ENCODE measurements around the gene TCEAL7. TPM values are rescaled to one million over a fixed set of nuclear protein-coding genes. Genes with fewer than 3 reads are reported as not detected.

TCEAL7 gene
- total and polyA plus RNA-seq, 2 of the 4 experiments (the other 2 are of a cell fraction), result 6.5 to 15.4 TPM

DNA sequence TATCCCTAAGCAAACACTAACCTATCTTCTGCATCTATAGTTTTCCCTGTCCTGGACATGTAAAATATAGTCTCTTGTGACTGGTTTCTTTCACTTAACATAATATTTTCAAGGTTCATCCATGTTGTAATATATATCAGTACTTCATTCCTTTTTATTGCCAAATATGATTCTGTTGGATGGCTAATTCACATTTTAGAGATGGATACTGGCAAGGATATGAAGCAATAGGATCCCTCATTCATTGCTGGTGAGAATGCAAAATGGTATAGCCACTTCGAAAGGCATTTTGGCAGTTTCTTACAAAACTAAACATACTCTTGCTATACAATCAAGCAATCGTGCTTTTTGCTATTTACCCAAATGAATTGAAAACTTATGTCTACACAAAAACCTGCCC lies 33.0 kb downstream of the TCEAL7 start:
- Histone ChIP-seq H3K27me3 (ENCODE audit: control insufficient read depth, insufficient read depth, low read length) (no peaks in the 10 kb centered on the region), H2BK15ac (ENCODE audit: low read depth, low read length) (no peak overlapping the region), H3K14ac (replicated peaks; ENCODE audit: low read depth, low read length) (0 out of 2 replicates have a peak overlapping the region, but pooled peaks have one; percentile 78), H2AK9ac (replicated peaks; ENCODE audit: low read depth, low read length, poor library complexity) (no peak overlapping the region), H3K9me3 (ENCODE audit: control insufficient read depth, insufficient read depth, low read length) (no peaks in the 10 kb centered on the region), H2BK120ac (ENCODE audit: low read depth, low read length) (peak overlapping the region; percentile 88), H2AFZ (replicated peaks; ENCODE audit: low read length, poor library complexity) (no peak overlapping the region), H3K36me3 (ENCODE audit: control insufficient read depth, insufficient read depth, low read length) (peaks cover 2% of the 10 kb centered on the region; the same call in 1 of the 2 replicates), H4K20me1 (ENCODE audit: insufficient read depth, low read length) (no peaks in the 10 kb centered on the region), H3K23ac (ENCODE audit: low read depth, low read length) (peak overlapping the region; percentile 24; the same call in 1 of the 2 replicates), H3K4me1 (ENCODE audit: control insufficient read depth, insufficient read depth, low read length) (peaks cover 8% of the 10 kb centered on the region), H3K56ac (ENCODE audit: extremely low read depth, insufficient read depth, low read length) (no peak overlapping the region), H3K4me2 (ENCODE audit: low read depth, low read length) (no peak overlapping the region), H3K4me3 (ENCODE audit: insufficient read depth, low read depth, low read length) (no peak overlapping the region), H4K91ac (ENCODE audit: insufficient read depth, low read depth, low read length) (no peak overlapping the region), H3K18ac (ENCODE audit: low read depth, low read length) (no peak overlapping the region; the same call in 1 of the 2 replicates), H3K79me1 (ENCODE audit: low read depth in 1 of 2, low read length in 2 of 2) (no peaks in the 10 kb centered on the region), H3K4ac (ENCODE audit: low read depth, low read length) (peak overlapping the region; percentile 57; the same call in 1 of the 2 replicates), H2BK5ac (ENCODE audit: low read depth, low read length, poor library complexity, severe bottlenecking) (peak overlapping the region; percentile 78), H3K9me1 (ENCODE audit: insufficient read depth, low read length) (peaks cover 4% of the 10 kb centered on the region), H2AK5ac (ENCODE audit: low read depth, low read length) (no peak overlapping the region), H4K5ac (ENCODE audit: low read depth, low read length) (0 out of 2 replicates have a peak overlapping the region, but pooled peaks have one; percentile 21), H3K27ac (ENCODE audit: insufficient read depth, low read length) (no peak overlapping the region), H4K8ac (ENCODE audit: low read depth in 2 of 2, low read length in 2 of 2) (no peak overlapping the region; a peak in 1 of 4 replicates), H3K9ac (ENCODE audit: low read depth, low read length) (no peak overlapping the region), H2BK20ac (ENCODE audit: low read depth, low read length) (peak overlapping the region; percentile 83; the same call in 1 of the 2 replicates)
- in situ Hi-C loops (cut with MboI; ENCODE audit: low sequenced_read_pairs), result no loop called here
- dilution Hi-C loops (cut with HindIII; ENCODE audit: low sequenced_read_pairs, unreplicated experiment), result no loop called here
- ChIA-PET CTCF (interaction anchor here (0.7 kb wide), 1 partner anchor 411 kb away, joined by 3 read pairs; no protein-coding TSS in a partner anchor), POLR2A (ENCODE audit: unreplicated experiment) (no interaction called here)
- no TSS peak for BruUV-seq (replicated peaks)
- no CpG with 5 or more reads among the region's 2 CpGs for WGBS, 2 experiments (ENCODE audit: extremely low coverage in 2 of 2, insufficient read length in 1 of 2)
- peak; percentile 10; the same call in 1 of the 2 replicates for TF ChIP-seq CEBPB (IDR thresholded peaks at IDR 0.05; ENCODE audit: low read depth, low read length)
- no peak for TF ChIP-seq RFX5 (IDR thresholded peaks at IDR 0.05; ENCODE audit: low read depth, low read length)
- ATAC-seq (ENCODE audit: low read depth), result no peak
- intact Hi-C loops (cut with micrococcal nuclease), result no loop called here
- no peak for DNase-seq

All from IMR-90 (cell line).